GM19324 (cell line): Measurements from ENCODE around the gene ABCG8.

Source experiments
- ATAC-seq: cut with Tn5 transposase; IDR thresholded peaks from one replicate; pipeline ENCODE4 v1.9.1; 2021; ENCODE audit warnings: mild to moderate bottlenecking, moderate library complexity; ENCODE audit not compliant: unreplicated experiment, low FRiP score

Gene ABCG8

DNA sequence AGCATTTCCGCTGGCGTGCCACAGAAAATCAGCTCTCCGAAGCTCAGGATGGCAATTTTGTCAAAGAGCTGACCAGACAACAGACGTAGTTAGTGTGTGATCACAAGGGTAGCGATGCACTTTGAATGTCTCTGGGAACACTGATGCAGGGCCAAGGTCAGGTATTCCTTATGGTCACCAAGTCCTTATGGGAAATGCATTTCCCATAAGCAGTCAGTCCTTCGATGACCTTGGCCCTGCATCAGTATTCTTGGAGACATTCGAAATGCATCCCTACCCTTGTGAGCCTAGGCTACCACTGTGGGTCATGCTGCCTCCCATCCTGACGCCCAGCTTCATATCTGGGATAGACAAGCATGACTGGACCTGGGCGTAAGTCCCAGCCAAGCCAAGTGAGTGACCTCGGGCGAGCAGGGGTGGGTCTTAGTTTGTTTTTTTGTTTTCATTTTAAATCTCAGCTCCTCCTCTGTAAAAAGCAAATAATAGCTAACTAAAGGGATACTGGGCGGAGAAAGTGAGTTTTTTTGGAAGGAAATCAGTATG lies 13.7 kb upstream of the ABCG8 start:
- ATAC-seq = no peak

DNA sequence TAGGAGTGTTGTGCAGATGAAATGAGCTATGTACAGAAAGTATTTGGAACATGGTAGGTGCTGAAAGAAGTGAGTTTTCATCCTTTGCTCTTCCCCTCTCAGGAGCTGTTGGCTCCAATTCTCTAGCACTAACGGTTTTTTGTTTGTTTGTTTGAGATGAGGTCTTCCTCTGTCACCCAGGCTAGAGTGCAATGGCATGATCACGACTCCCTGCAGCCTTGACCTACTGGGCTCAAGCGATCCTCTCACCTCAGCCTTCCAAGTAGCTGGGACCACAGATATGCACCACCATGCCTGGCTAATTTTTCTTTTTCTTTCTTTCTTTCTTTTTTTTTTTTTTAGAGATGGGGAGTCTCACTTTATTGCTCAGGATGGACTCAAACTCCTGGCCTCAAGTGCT lies 12.9 kb upstream of the ABCG8 start:
- ATAC-seq = no peak

GRCh38 chr2:43826305-43827250 lies 12.2 kb upstream of the ABCG8 start:
- no peak for ATAC-seq

GRCh38 chr2:43831543-43832294 lies 7.1 kb upstream of the ABCG8 start:
- no peak for ATAC-seq

- no peak for ATAC-seq
These were observed 6.3 kb upstream of the ABCG8 start for GRCh38 chr2:43832457-43832856.

DNA sequence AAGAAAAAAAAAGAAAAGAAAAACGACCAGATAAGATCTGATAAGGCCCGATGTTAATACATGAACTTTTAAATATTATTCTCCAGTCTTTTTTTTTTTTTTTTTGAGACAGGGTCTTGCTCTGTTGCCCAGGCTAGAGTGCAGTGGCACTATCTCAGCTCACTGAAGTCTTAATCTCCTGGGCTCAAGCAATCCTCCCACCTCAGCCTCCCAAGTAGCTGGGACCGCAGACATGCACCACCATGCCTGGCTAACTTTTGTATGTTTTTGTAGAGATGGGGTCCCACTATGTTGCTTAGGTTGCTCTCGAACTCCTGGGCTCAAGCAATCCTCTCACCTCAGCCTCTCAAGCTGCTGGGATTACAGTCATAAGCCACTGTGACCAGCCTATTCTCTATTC lies 1.7 kb upstream of the ABCG8 start:
- no peak for ATAC-seq

- no peak for ATAC-seq
These were observed 776 bp upstream of the ABCG8 start for GRCh38 chr2:43837831-43838559.

- no peak for ATAC-seq
These were observed 1.2 kb downstream of the ABCG8 start for GRCh38 chr2:43839776-43840564.

- no peak for ATAC-seq
These were observed 2.2 kb downstream of the ABCG8 start for GRCh38 chr2:43840965-43841364.

GRCh38 chr2:43841949-43842865 lies 3.4 kb downstream of the ABCG8 start:
- ATAC-seq = no peak

- no peak for ATAC-seq
These were observed 4.1 kb downstream of the ABCG8 start for GRCh38 chr2:43842866-43843226.

DNA sequence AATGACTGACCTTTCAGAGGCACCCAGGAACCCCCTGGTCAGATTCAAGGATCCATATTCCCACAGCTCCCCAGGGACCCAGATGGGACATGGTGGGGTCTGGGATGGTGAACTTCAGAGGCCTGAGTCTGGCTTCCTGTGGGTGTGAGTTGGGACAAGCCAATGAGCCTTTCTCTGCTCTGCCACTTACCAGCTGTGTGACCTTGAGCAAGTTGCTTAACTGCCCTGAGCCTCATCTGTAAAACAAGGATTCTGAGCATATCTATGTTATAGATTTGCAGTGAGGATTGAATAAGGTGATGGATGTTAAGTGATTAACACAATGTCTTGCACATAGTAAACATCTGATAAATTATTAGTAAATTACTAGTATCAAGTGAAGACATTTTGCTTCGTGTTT lies 6.4 kb downstream of the ABCG8 start:
- no peak for ATAC-seq

- no peak for ATAC-seq
These were observed 7.5 kb downstream of the ABCG8 start for GRCh38 chr2:43846140-43846793.

DNA sequence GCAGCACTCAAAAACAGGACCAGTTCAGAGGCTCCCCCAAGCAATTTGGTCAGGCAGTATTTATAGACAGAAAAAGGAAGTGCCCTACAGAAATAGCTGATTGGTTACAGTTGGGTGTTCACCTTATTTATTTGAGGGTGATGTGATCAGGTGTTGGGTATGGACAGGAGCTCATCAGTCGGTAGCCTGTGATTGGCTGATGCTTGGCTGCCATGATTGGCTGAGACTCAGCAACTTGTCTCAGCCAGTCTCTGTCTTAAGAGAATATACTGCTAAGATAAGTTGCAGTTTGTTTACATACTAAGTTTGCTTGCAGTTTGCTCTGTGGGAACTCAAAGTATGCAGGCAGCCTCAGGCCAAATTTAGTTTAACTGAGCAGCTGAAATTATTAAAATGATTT lies 9.4 kb downstream of the ABCG8 start:
- no peak for ATAC-seq

DNA sequence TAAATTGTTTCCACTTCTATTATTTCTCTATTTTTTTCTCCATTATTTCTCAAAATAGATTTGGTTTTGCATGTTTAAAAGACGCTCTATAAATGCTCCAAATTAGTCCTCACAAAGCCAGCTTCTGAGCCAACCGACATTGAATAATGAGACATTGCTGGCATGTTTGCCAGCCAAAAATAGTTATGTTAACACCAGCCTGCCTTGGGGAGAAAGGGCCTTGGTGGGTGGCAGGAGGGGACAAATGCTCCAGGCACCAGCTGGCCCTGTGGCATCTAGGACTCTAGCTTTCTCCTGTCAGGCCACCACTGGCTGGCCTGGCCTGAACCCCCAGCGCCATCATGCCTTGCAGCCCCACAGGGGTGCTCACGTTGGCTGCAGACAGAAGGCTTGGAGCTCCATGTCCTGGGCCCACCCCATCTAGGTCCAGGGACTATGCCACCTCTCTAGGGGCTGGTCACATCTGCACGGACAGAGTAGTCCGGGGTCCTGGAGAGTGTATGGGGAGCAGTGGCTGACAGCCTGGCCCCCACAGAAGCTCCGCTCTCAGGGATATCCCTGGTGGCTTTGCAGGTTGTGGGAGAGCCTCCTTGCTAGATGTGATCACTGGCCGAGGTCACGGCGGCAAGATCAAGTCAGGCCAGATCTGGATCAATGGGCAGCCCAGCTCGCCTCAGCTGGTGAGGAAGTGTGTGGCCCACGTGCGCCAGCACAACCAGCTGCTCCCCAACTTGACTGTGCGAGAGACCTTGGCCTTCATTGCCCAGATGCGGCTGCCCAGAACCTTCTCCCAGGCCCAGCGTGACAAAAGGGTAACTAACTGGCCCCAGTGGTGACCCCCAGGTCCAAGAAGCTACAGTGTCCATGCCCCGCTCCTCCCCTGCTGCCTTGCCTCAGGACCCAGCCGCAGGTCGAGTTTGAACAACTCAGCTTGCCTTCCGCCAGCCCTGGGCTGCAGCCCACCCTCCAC lies 12.5 kb downstream of the ABCG8 start:
- ATAC-seq = no peak

GRCh38 chr2:43852196-43852730 lies 13.5 kb downstream of the ABCG8 start:
- no peak for ATAC-seq
